ENCODE results near the gene NOC2L. TPM values are rescaled to one million over a fixed set of nuclear protein-coding genes. Genes with fewer than 3 reads are reported as not detected.

Gene NOC2L
- total and polyA plus RNA-seq, 9 of the 15 experiments (the other 6 are each of a cell fraction or from before 2014, with no cell fraction given): 4.0 to 410 (median 200) TPM

DNA sequence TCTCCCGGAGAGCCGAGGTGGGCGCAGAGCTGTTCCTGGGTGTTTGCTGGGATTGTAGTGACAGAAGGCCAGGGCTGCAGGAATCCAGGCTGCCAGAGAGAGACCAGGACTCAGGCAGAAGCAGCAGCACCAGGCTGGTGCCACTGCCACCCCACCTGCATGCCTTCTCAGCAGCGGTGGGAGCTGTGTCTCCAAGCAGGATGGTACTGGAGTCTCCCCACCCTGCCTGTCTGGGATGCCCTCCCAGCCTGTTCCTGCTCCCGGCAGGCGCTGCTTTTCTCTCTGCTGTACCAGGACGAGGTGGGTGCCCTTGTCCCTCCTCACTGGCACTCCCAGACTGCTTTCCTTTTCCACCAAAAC is 45.3 kb upstream of the NOC2L start:
- Histone ChIP-seq H3K9me3 (replicated peaks; ENCODE audit: control insufficient read depth, insufficient read depth, low read depth, low read length) (no peaks in the 10 kb centered on the region; the same call in none of the 2 replicates), H3K4me1 (replicated peaks in 1 of 2; ENCODE audit: control insufficient read depth in 2 of 2, insufficient read depth in 2 of 2, low read length in 2 of 2) (peaks cover 39 to 72% of the 10 kb centered on the region in 2 experiments), H3K27me3 (ENCODE audit: control insufficient read depth in 2 of 2, insufficient read depth in 2 of 2, low read length in 2 of 2) (no peaks in the 10 kb centered on the region), H3K79me2 (ENCODE audit: control insufficient read depth, insufficient read depth, low read length) (peaks cover 13% of the 10 kb centered on the region; the same call in 2 of the 3 replicates), H3K9me1 (ENCODE audit: control insufficient read depth, insufficient read depth, low read length) (no peaks in the 10 kb centered on the region), H2AFZ (ENCODE audit: low read depth, low read length) (no peak overlapping the region), H3K27ac (ENCODE audit: extremely low read depth, low read depth, low read length) (no peak overlapping the region), H4K20me1 (replicated peaks; ENCODE audit: control insufficient read depth, insufficient read depth, low read length) (0 out of 2 replicates have a peak, but pooled peaks cover 4% of the 10 kb centered on the region), H3K4me3 (no peak overlapping the region), H3K4me2 (ENCODE audit: insufficient read depth, low read length) (peak overlapping the region; percentile 61; the same call in 1 of the 2 replicates), H3K36me3 (ENCODE audit: control insufficient read depth, insufficient read depth, low read length) (no peaks in the 10 kb centered on the region), H3K9ac (ENCODE audit: insufficient read depth in 1 of 2, low read depth in 2 of 2, low read length in 2 of 2) (peak overlapping the region in 1 of 2 experiments; percentile 90; a peak in 2 of 4 replicates)
- no peak for TF ChIP-seq ZMIZ1 (IDR thresholded peaks at IDR 0.05; ENCODE audit: low read depth in 2 of 2, low read length in 2 of 2)
- TF ChIP-seq FOXP1 (CRISPR knock-in tag; IDR thresholded peaks at IDR 0.05): peak; percentile 31; the same call in 1 of the 2 replicates
- TF ChIP-seq, protein P1, sequence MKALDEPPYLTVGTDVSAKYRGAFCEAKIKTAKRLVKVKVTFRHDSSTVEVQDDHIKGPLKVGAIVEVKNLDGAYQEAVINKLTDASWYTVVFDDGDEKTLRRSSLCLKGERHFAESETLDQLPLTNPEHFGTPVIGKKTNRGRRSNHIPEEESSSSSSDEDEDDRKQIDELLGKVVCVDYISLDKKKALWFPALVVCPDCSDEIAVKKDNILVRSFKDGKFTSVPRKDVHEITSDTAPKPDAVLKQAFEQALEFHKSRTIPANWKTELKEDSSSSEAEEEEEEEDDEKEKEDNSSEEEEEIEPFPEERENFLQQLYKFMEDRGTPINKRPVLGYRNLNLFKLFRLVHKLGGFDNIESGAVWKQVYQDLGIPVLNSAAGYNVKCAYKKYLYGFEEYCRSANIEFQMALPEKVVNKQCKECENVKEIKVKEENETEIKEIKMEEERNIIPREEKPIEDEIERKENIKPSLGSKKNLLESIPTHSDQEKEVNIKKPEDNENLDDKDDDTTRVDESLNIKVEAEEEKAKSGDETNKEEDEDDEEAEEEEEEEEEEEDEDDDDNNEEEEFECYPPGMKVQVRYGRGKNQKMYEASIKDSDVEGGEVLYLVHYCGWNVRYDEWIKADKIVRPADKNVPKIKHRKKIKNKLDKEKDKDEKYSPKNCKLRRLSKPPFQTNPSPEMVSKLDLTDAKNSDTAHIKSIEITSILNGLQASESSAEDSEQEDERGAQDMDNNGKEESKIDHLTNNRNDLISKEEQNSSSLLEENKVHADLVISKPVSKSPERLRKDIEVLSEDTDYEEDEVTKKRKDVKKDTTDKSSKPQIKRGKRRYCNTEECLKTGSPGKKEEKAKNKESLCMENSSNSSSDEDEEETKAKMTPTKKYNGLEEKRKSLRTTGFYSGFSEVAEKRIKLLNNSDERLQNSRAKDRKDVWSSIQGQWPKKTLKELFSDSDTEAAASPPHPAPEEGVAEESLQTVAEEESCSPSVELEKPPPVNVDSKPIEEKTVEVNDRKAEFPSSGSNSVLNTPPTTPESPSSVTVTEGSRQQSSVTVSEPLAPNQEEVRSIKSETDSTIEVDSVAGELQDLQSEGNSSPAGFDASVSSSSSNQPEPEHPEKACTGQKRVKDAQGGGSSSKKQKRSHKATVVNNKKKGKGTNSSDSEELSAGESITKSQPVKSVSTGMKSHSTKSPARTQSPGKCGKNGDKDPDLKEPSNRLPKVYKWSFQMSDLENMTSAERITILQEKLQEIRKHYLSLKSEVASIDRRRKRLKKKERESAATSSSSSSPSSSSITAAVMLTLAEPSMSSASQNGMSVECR (CRISPR knock-in tag; IDR thresholded peaks at IDR 0.05): 0 out of 2 replicates have a peak, but pooled peaks have one; percentile 16
- WGBS (ENCODE audit: insufficient coverage, low coverage, missing lambda C conversion rate): 60% methylated on average over 5 of the region's 7 CpGs
- FAIRE-seq: no peak
- DNase-seq (ENCODE audit: extremely low read depth in 1 of 4, low spot score in 3 of 4): peak in 1 of 4 experiments; percentile 4
- ChIA-PET CTCF (ENCODE audit: low intra/inter-chr PET ratio) (no interaction called here), POLR2A (interaction anchor here (2.6 kb wide), 1 partner anchor 9 kb away, joined by 9 read pairs; the partner anchor contains the start of gene ISG15)
- in situ Hi-C loops (cut with MboI) (no loop called here), intact Hi-C loops (cut with micrococcal nuclease) (loop anchor here (5.0 kb wide), 1 partner anchor 58 kb away; no protein-coding TSS in a partner anchor)
- ATAC-seq: no peak
- BruUV-seq (replicated peaks): no TSS peak
